GM21515 (cell line): ENCODE data around the gene GPR55.

Experiments used
- ATAC-seq: cut with Tn5 transposase; IDR thresholded peaks from one replicate; pipeline ENCODE4 v1.9.1; 2021; ENCODE audit not compliant: unreplicated experiment

The GPR55 gene

GRCh38 chr2:230919681-230920080 is 5.4 kb downstream of the GPR55 start:
- ATAC-seq = no peak

- no peak for ATAC-seq
Measured at GRCh38 chr2:230919240-230919639, 5.8 kb downstream of the GPR55 start.

DNA sequence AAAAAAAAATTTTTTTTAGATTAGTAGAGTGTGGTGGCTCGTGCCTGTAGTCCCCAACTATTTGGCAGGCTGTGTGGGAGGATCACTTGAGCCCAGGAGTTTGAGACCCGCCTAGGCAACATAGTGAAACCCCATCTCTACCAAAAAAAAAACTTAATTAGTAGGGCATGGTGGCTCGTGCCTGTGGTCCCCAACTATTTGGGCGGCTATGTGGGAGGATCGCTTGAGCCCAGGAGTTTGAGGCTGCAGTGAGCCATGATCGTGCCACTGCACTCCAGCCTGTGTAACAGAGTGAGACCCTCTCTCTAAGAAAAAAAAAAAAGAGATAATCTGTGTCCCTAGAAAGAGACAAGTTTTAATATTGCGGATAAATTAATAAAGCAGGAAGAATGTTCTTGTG is 8.8 kb downstream of the GPR55 start:
- no peak for ATAC-seq

DNA sequence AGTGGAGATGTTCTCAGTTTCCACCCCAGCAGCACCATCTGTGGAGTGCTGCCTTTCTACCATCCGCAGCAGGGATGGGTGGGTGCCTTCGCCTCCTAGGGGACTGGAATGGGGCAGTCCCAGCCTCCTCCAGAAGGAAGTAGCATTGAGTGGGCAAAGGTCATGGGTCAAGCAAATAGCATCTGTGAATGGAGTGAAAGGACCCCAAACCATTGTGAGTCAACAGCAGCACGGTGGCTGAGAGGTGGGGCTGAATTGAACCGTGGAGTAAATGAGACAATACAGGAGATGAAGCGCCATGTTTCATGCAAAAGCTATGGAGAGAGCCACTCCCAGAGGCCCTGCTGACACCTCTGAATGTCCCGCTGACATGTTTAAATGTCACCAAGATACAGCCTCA is 9.7 kb downstream of the GPR55 start:
- no peak for ATAC-seq

GRCh38 chr2:230914886-230915285 is 10.2 kb downstream of the GPR55 start:
- no peak for ATAC-seq

- ATAC-seq = no peak
Measured at GRCh38 chr2:230913406-230914143, 11.5 kb downstream of the GPR55 start.

GRCh38 chr2:230912724-230913123 is 12.3 kb downstream of the GPR55 start:
- no peak for ATAC-seq

DNA sequence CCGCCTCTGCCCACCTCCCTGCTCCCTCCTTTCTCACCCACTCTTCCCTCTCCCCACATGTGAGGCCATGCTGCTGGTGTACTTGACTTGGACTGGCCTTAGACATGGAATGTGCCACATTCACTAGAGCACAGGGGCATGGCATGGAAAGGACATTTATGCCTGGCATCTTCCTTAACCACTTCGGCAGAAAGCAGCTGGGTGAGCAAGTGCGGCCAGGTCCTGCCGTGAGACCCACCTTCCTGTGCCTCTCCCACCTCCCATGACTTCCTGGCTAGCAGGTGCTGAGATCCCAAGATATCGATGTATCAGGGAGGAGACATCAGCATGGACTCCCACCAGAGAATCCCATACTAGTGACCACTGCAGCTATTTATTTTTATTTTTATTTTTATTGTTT is 13.0 kb downstream of the GPR55 start:
- no peak for ATAC-seq

- no peak for ATAC-seq
Measured at GRCh38 chr2:230910546-230911177, 14.4 kb downstream of the GPR55 start.

- ATAC-seq = no peak
Measured at GRCh38 chr2:230909841-230910545, 15.0 kb downstream of the GPR55 start.

- no peak for ATAC-seq
Measured at GRCh38 chr2:230908595-230909191, 16.3 kb downstream of the GPR55 start.

- ATAC-seq = no peak
Measured at GRCh38 chr2:230908092-230908594, 16.9 kb downstream of the GPR55 start.

DNA sequence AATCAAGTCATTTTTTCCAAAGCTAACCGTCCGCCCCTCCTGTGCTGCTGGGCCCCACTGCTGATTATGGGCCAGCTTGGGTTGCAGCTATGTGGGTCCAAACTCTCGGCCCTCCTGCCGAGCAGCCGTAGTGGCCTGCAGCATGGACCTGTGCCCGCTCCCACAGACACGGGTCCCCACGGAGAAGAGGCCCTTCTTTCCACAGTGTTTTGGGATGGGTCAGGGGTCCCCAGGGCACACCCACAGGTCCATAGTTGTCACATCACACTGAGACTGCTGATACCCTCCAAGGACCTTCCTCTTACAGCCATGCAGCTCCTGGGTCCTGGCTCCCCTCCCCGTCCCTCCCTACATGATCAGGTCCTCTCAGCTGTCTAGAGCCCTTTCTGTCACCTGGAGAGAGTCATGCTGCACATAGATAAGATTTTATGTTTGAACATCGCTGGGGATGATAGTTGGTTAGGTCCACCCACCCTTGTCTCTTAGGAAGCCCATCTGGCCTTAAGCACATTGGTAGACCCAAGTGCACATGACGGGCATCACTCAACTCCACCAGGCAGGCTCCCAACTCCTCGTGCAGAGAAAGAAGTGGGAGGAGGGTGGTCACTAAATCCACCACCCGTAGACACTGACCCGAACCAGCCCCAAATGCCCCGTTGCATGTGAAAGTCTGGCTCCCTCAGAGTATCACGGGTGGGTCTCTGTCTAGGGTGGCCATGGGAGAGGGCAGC is 17.5 kb downstream of the GPR55 start:
- no peak for ATAC-seq

DNA sequence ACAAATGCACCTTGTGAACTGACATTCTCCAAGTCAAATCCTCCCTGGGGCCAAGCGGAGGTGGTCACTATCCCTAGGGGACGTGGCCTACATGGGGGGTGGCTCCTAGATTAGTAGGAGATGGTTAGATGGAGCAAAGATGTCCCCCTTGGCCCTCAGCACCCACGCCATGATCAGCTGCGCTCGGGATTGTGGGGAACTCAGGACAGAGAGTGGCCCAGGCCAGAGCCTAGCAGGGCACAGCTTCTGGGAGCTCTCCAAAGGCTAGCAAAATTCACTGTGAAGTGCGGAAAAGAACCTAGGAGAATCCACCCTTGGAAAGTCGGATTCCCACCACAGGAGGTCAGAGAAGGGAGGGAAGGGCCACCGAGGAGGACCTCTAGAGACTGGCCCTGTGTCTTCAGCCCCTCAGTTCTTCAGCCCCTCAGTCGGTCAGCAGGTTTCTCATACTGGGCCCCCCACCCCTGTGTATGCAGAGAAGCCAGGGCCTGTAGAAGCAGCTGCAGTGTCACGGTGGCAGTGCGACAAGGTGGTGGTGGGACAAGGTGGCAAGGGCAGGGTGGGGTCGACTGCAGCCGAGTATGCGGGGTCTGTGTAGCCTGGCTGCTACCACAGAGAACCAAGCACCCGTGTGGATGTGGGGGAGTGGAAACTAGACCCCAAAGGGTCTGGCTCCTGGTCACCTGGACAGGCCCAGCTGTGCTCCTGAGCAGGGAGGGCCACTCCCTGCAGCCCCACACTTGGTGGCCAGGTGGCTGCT is 18.4 kb downstream of the GPR55 start:
- no peak for ATAC-seq

GRCh38 chr2:230905448-230906421 is 19.3 kb downstream of the GPR55 start:
- ATAC-seq = no peak

GRCh38 chr2:230904856-230905447 is 20.1 kb downstream of the GPR55 start:
- ATAC-seq = no peak

GRCh38 chr2:230903231-230904150 is 21.6 kb downstream of the GPR55 start:
- no peak for ATAC-seq
